Activated B cell treated with CpG ODN at 0.5 μM for 24 hours (primary cell): ENCODE data around the gene CPEB3. TPM values are rescaled to one million over a fixed set of nuclear protein-coding genes. Genes with fewer than 3 reads are reported as not detected.

ENCODE experiments used
- ATAC-seq: fragments of 200-7000 bp; cut with Tn5 transposase; one replicate; pipeline ENCODE4 v1.10.0; 2021; ENCODE audit warnings: low read depth, mild to moderate bottlenecking, moderate library complexity
- CTCF ChIA-PET: fragments of 350-600 bp; sonication (Branson Sonifier 250); formaldehyde crosslinking; loops from one replicate; lab custom pipeline; 2021; ENCODE audit warnings: antibody characterized with exemption; lab: Charles Lee
- POLR2A ChIA-PET: fragments of 350-600 bp; sonication (Branson Sonifier 250); formaldehyde crosslinking; loops from one replicate; lab custom pipeline; 2021; ENCODE audit warnings: antibody characterized with exemption; lab: Charles Lee
- DNase-seq: peaks from one replicate; pipeline ENCODE4 v3.0.0; 2022
- H3K27ac Mint-ChIP-seq: one replicate; pipeline ENCODE4 v1.8.0; 2020; ENCODE audit warnings: mixed read lengths
- H3K27me3 Mint-ChIP-seq: one replicate; pipeline ENCODE4 v1.8.0; 2021; ENCODE audit warnings: mixed read lengths
- H3K36me3 Mint-ChIP-seq: one replicate; pipeline ENCODE4 v1.8.0; 2021; ENCODE audit warnings: low read depth, mixed read lengths
- H3K4me1 Mint-ChIP-seq: one replicate; pipeline ENCODE4 v1.8.0; 2021; ENCODE audit warnings: mixed read lengths
- H3K4me3 Mint-ChIP-seq: one replicate; pipeline ENCODE4 v1.8.0; 2020; ENCODE audit warnings: mild to moderate bottlenecking, mixed read lengths
- H3K9me3 Mint-ChIP-seq: one replicate; pipeline ENCODE4 v1.8.0; 2020; ENCODE audit warnings: mixed read lengths
- intact Hi-C: fragments of 100-400 bp; cut with micrococcal nuclease; formaldehyde crosslinking; loops from one replicate; pipeline ENCODE4 v1.15.1; 2024
- total RNA-seq: library from RNA; stranded (reverse); gene quantifications from 2 replicates; pipeline ENCODE4 v1.2.3, GENCODE V29; 2022
- TF ChIP-seq, protein P1 (sequence below): fragments of 200-600 bp; IDR thresholded peaks from one replicate; pipeline ENCODE4 v1.8.0; 2022; ENCODE audit warnings: antibody characterized with exemption, mild to moderate bottlenecking

CPEB3 gene
- total RNA-seq, 1 donor from 2014 or later = 2.5 TPM

GRCh38 chr10:92081641-92082040 is 209.2 kb downstream of the CPEB3 start:
- H3K9me3 Mint-ChIP-seq = no peaks in the 10 kb centered on the region
- TF ChIP-seq, protein P1, sequence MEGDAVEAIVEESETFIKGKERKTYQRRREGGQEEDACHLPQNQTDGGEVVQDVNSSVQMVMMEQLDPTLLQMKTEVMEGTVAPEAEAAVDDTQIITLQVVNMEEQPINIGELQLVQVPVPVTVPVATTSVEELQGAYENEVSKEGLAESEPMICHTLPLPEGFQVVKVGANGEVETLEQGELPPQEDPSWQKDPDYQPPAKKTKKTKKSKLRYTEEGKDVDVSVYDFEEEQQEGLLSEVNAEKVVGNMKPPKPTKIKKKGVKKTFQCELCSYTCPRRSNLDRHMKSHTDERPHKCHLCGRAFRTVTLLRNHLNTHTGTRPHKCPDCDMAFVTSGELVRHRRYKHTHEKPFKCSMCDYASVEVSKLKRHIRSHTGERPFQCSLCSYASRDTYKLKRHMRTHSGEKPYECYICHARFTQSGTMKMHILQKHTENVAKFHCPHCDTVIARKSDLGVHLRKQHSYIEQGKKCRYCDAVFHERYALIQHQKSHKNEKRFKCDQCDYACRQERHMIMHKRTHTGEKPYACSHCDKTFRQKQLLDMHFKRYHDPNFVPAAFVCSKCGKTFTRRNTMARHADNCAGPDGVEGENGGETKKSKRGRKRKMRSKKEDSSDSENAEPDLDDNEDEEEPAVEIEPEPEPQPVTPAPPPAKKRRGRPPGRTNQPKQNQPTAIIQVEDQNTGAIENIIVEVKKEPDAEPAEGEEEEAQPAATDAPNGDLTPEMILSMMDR = no peak
- peaks cover 37% of the 10 kb centered on the region for H3K36me3 Mint-ChIP-seq
- peaks cover 4% of the 10 kb centered on the region for H3K4me1 Mint-ChIP-seq
- H3K27me3 Mint-ChIP-seq = no peaks in the 10 kb centered on the region
- intact Hi-C loops = no loop called here
- CTCF ChIA-PET = no interaction called here
- POLR2A ChIA-PET = no interaction called here
- no peak overlapping the region for H3K4me3 Mint-ChIP-seq
- H3K27ac Mint-ChIP-seq = no peak overlapping the region
- DNase-seq = no peak
- ATAC-seq = no peak

GRCh38 chr10:92080244-92080643 is 210.6 kb downstream of the CPEB3 start:
- Mint-ChIP-seq H3K27ac (no peak overlapping the region), H3K27me3 (no peaks in the 10 kb centered on the region), H3K4me1 (peaks cover 4% of the 10 kb centered on the region), H3K36me3 (peaks cover 39% of the 10 kb centered on the region), H3K4me3 (no peak overlapping the region), H3K9me3 (no peaks in the 10 kb centered on the region)
- ATAC-seq (no peak), DNase-seq (no peak)
- intact Hi-C loops = no loop called here
- TF ChIP-seq, protein P1 = no peak
- ChIA-PET POLR2A (no interaction called here), CTCF (no interaction called here)

DNA sequence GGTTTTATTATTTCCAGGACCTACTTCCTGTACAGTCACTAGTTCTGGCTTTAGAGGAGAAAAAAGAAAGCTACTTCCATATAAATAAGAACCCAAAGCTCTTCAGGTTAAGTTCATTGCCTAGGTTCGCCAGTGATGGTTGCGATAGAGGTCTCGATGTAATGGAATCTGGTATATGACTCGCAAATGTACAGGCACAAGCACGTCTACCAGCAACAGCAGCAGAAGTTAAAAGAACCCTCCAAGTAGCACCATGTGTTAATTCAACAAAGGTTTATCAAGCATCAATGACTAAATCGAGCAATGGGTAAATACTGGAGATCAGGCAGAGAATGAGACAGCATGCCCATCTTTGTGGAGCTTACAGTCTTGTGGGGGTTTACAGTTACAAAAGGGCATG is 211.9 kb downstream of the CPEB3 start:
- ChIA-PET POLR2A (no interaction called here), CTCF (interaction anchor here (1.4 kb wide), 1 partner anchor 9 kb away, joined by 4 read pairs; no protein-coding TSS in a partner anchor)
- no peak overlapping the region for H3K27ac Mint-ChIP-seq

DNA sequence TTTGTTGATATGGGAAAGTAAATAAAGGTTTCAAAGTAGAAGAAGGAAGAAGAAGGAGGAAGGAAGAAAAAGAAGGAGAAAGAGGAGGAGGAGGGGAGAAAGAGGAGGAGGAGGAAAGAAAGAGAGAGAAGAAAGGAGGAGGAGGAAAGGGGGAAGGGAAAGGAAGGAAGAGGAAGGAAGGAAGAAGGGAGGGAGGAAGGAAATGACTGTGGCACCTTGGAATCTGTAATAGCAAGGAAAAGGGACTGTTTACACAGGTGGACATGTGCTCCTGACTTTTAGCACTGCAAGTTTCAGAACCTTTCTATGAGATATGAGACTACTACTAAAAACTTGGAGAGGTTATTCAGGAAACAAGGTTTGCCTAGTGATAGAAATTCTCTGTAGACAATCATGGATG is 214.2 kb downstream of the CPEB3 start:
- TF ChIP-seq, protein P1 = no peak
- intact Hi-C loops = loop anchor here (10.0 kb wide), 1 partner anchor 1972 kb away; no protein-coding TSS in a partner anchor
- no peak overlapping the region for H3K4me3 Mint-ChIP-seq
- no peaks in the 10 kb centered on the region for H3K4me1 Mint-ChIP-seq
- peaks cover 54% of the 10 kb centered on the region for H3K36me3 Mint-ChIP-seq
- ChIA-PET POLR2A (no interaction called here), CTCF (no interaction called here)
- H3K27ac Mint-ChIP-seq = no peak overlapping the region
- no peaks in the 10 kb centered on the region for H3K27me3 Mint-ChIP-seq
- DNase-seq = no peak
- no peak for ATAC-seq
- H3K9me3 Mint-ChIP-seq = no peaks in the 10 kb centered on the region

More for the DNA sequence above, 211.9 kb downstream of the CPEB3 start:
- Mint-ChIP-seq H3K4me1 (peaks cover 4% of the 10 kb centered on the region), H3K36me3 (peaks cover 50% of the 10 kb centered on the region), H3K27me3 (no peaks in the 10 kb centered on the region), H3K9me3 (no peaks in the 10 kb centered on the region), H3K4me3 (no peak overlapping the region)
- no peak for ATAC-seq
- TF ChIP-seq, protein P1 = no peak
- DNase-seq = no peak
- intact Hi-C loops = loop anchor here (10.0 kb wide), 1 partner anchor 1974 kb away; no protein-coding TSS in a partner anchor

- TF ChIP-seq, protein P1 = no peak
- intact Hi-C loops = loop anchor here (10.0 kb wide), 1 partner anchor 1971 kb away; no protein-coding TSS in a partner anchor
- Mint-ChIP-seq H3K36me3 (peaks cover 50% of the 10 kb centered on the region), H3K4me3 (no peak overlapping the region), H3K27me3 (no peaks in the 10 kb centered on the region), H3K4me1 (no peaks in the 10 kb centered on the region), H3K27ac (no peak overlapping the region), H3K9me3 (no peaks in the 10 kb centered on the region)
- ChIA-PET POLR2A (no interaction called here), CTCF (no interaction called here)
- no peak for ATAC-seq
- no peak for DNase-seq
Measured at GRCh38 chr10:92075829-92076228, 215.0 kb downstream of the CPEB3 start.
